ENCODE measurements around the gene ZNF331. TPM values are rescaled to one million over a fixed set of nuclear protein-coding genes. Genes with fewer than 3 reads are reported as not detected.
"Not testable (repeated sequence)": the region's sequence is repeated elsewhere in the genome, so short reads cannot be mapped to it uniquely, and the experiment has no call there.

Gene ZNF331
- polyA plus RNA-seq, 1 experiment: 4.4 TPM

GRCh38 chr19:53509443-53509842 is 28.5 kb upstream of the ZNF331 start:
- H3K4me3 ChIP-seq (ENCODE audit: low read depth, low read length): no peak overlapping the region
- H3K9me3 ChIP-seq (ENCODE audit: control insufficient read depth, insufficient read depth, low read length): peaks cover 3% of the 10 kb centered on the region; the same call in 1 of the 2 replicates
- ChIA-PET CTCF (interaction anchor here (2.0 kb wide), 2 partner anchors 84 to 314 kb away, joined by 9 to 10 read pairs; no protein-coding TSS in a partner anchor), POLR2A (no interaction called here)
- TF ChIP-seq CTCF (IDR thresholded peaks at IDR 0.05; ENCODE audit: low read depth, low read length): no peak
- no peak overlapping the region for H3K27ac ChIP-seq (ENCODE audit: low read depth, low read length)
- no peak for DNase-seq (ENCODE audit: low read depth, low spot score)
- H3K27me3 ChIP-seq (ENCODE audit: control insufficient read depth, insufficient read depth, low read length): no peaks in the 10 kb centered on the region

DNA sequence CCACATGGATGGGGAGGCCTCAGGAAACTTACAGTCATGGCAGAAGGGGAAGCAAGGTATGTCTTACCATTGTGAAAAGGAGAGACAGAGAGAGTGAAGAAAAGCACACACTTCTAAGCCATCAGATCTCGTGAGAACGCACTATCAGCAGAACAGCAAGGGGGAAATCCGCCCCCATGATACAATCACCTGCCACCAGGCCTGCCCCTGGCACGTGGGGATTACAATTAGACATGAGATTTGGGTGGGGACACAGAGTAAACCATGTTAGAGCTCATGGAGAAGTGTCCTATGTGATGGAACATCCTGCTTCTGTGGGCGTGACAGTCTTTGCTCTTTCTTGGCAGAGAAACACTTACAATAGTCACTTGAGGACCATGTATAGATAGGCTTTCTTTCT is 28.1 kb upstream of the ZNF331 start:
- POLR2A ChIA-PET: no interaction called here

DNA sequence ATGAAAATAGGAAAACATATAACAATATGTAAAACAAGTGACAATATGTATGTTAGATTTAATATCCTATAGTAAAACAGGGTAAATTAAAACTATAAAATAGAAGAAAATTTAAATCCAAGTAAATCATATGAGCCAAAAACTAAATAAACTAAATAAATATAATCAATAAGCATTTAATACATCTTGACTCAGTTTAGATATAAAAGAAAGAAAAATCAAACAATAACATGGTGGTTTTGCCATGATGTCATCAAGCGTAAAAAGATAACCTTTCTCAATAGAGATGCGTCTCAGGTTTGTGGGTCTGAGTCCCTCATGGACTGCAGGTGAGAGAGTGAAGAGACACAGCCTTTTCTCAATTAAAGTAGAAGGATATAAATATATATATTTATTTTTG is 26.6 kb upstream of the ZNF331 start:
- H3K9me3 ChIP-seq (ENCODE audit: control insufficient read depth, insufficient read depth, low read length): peaks cover 3% of the 10 kb centered on the region; the same call in 1 of the 2 replicates
- no peak for TF ChIP-seq CTCF (IDR thresholded peaks at IDR 0.05; ENCODE audit: low read depth, low read length)
- H3K27me3 ChIP-seq (ENCODE audit: control insufficient read depth, insufficient read depth, low read length): no peaks in the 10 kb centered on the region
- no peak for DNase-seq (ENCODE audit: low read depth, low spot score)
- no peak overlapping the region for H3K27ac ChIP-seq (ENCODE audit: low read depth, low read length)
- ChIA-PET POLR2A (no interaction called here), CTCF (interaction anchor here (1.1 to 1.5 kb wide), 2 partner anchors 9 to 316 kb away, joined by 5 to 8 read pairs; no protein-coding TSS in a partner anchor)
- H3K4me3 ChIP-seq (ENCODE audit: low read depth, low read length): no peak overlapping the region

More for the DNA sequence above, 28.1 kb upstream of the ZNF331 start:
- H3K27ac ChIP-seq (ENCODE audit: low read depth, low read length): no peak overlapping the region
- no peaks in the 10 kb centered on the region for H3K27me3 ChIP-seq (ENCODE audit: control insufficient read depth, insufficient read depth, low read length)
- H3K9me3 ChIP-seq (ENCODE audit: control insufficient read depth, insufficient read depth, low read length): peaks cover 3% of the 10 kb centered on the region; the same call in 1 of the 2 replicates
- no peak for DNase-seq (ENCODE audit: low read depth, low spot score)
- CTCF ChIA-PET: interaction anchor here (2.0 kb wide), 2 partner anchors 85 to 315 kb away, joined by 9 to 10 read pairs; no protein-coding TSS in a partner anchor
- no peak for TF ChIP-seq CTCF (IDR thresholded peaks at IDR 0.05; ENCODE audit: low read depth, low read length)
- no peak overlapping the region for H3K4me3 ChIP-seq (ENCODE audit: low read depth, low read length)

GRCh38 chr19:53511933-53512374 is 26.0 kb upstream of the ZNF331 start:
- no peaks in the 10 kb centered on the region for H3K27me3 ChIP-seq (ENCODE audit: control insufficient read depth, insufficient read depth, low read length)
- DNase-seq (ENCODE audit: low read depth, low spot score): peak; percentile 16
- ChIA-PET CTCF (interaction anchor here (1.1 to 1.5 kb wide), 2 partner anchors 9 to 317 kb away, joined by 5 to 8 read pairs; no protein-coding TSS in a partner anchor), POLR2A (no interaction called here)
- H3K4me3 ChIP-seq (ENCODE audit: low read depth, low read length): no peak overlapping the region
- peaks cover 3% of the 10 kb centered on the region; the same call in 1 of the 2 replicates for H3K9me3 ChIP-seq (ENCODE audit: control insufficient read depth, insufficient read depth, low read length)
- TF ChIP-seq CTCF (IDR thresholded peaks at IDR 0.05; ENCODE audit: low read depth, low read length): peak; percentile 69
- no peak overlapping the region for H3K27ac ChIP-seq (ENCODE audit: low read depth, low read length)

DNA sequence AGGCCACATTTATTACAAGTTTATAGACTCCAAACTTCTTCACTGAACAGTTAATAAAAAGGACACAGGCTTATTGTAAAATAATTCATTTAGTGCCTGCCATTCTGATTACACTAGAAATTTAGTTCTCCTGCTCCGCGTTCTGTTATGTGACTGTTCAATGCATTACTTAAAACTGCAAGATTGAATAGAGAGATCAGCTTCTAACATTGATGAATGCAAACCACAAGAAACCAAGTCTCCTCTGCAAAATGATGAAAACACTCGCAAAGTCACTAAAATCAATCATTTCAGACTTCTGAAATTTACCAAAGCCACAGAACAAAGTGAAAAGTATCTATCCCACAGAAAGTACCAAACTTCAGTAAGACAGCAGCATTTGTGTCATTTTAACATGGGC is 22.9 kb upstream of the ZNF331 start:
- DNase-seq (ENCODE audit: low read depth, low spot score); H3K9me3 ChIP-seq (ENCODE audit: control insufficient read depth, insufficient read depth, low read length); H3K4me3 ChIP-seq (ENCODE audit: low read depth, low read length); H3K27me3 ChIP-seq (ENCODE audit: control insufficient read depth, insufficient read depth, low read length); POLR2A ChIA-PET; H3K27ac ChIP-seq (ENCODE audit: low read depth, low read length): not testable (repeated sequence)
- CTCF ChIA-PET: interaction anchor here (0.7 to 2.4 kb wide), 4 partner anchors 10 to 320 kb away, joined by 4 to 7 read pairs (median 5); no protein-coding TSS in a partner anchor
